H1 (cell line): Measurements from ENCODE around the gene COL11A2. TPM values are rescaled to one million over a fixed set of nuclear protein-coding genes. Genes with fewer than 3 reads are reported as not detected.
A peak's percentile ranks its signal among the peaks of the same experiment; 100 is the strongest.

Source experiments
- ASH2L ChIP-seq: fragments of 200-600, 300-600 bp; sonication (generic); IDR thresholded peaks from one replicate; pipeline ENCODE4 v1.7.1; 2017; ENCODE audit warnings: low read length
- BRCA1 ChIP-seq: IDR thresholded peaks from 2 replicates; pipeline ENCODE4 v1.6.1; 2012; ENCODE audit warnings: low read depth, low read length, improper control_type of control experiment
- CREB1 ChIP-seq: IDR thresholded peaks from 2 replicates; pipeline ENCODE4 v1.6.1; 2012; ENCODE audit warnings: inconsistent platforms
- HDAC6 ChIP-seq: IDR thresholded peaks from one replicate; pipeline ENCODE4 v1.7.1; 2012; ENCODE audit warnings: low read depth, mild to moderate bottlenecking, inconsistent platforms, low read length, moderate library complexity
- POU5F1 ChIP-seq: IDR thresholded peaks from 2 replicates; pipeline ENCODE4 v1.6.1; 2011; ENCODE audit warnings: low read depth, mild to moderate bottlenecking, low read length, moderate library complexity
- SIN3A ChIP-seq, 2 experiments: IDR thresholded peaks in 1 of 2; conservative IDR thresholded peaks in 1 of 2; 2 replicates each; pipeline ENCODE4 v1.6.1; 2011 to 2012; ENCODE audit warnings: low read length in 2 of 2, improper control_type of control experiment in 1 of 2, low read depth in 1 of 2, mild to moderate bottlenecking in 1 of 2
- TAF1 ChIP-seq: IDR thresholded peaks from 2 replicates; pipeline ENCODE4 v1.6.1; 2011; ENCODE audit warnings: mild to moderate bottlenecking, low read depth, low read length
- TBP ChIP-seq: IDR thresholded peaks from 2 replicates; pipeline ENCODE4 v1.6.1; 2011; ENCODE audit warnings: low read depth, low read length, improper control_type of control experiment
- YY1 ChIP-seq: IDR thresholded peaks from 2 replicates; pipeline ENCODE4 v1.6.1; 2011; ENCODE audit warnings: low read depth, mild to moderate bottlenecking, low read length
- polyA plus RNA-seq, 7 experiments: library from polyadenylated mRNA; depleted of rRNA in 3 of 7; stranded (reverse) in 5 of 7; unstranded in 2 of 7; fragments of >200 nt in 5 of 7; fragments of 200-250 nt in 2 of 7; gene quantifications; 1 replicate in 5 of 7; 2 replicates in 1 of 7; 4 replicates in 1 of 7; pipeline versions ENCODE4 v1.2.1 to v1.2.3, GENCODE V29; 2011 to 2013; ENCODE audit warnings: missing spikeins in 2 of 7, mixed read lengths in 2 of 7
- total RNA-seq: library from RNA; stranded (reverse); fragmentation: NEBNext Ultra II Directional; extraction: Animal tissue kit (Norgen Biotek cat#: 25700); gene quantifications from 2 replicates; pipeline ENCODE4 v1.2.1, GENCODE V29; 2021
- TF ChIP-seq, protein P1 (sequence below), 3 experiments: IDR thresholded peaks; 1 replicate in 2 of 3; 2 replicates in 1 of 3; pipeline versions ENCODE4 v1.5.1 to v1.6.1; 2011; ENCODE audit warnings: low read length in 3 of 3, mild to moderate bottlenecking in 3 of 3, inconsistent platforms in 2 of 3, low read depth in 1 of 3, moderate library complexity in 1 of 3; ENCODE audit not compliant: insufficient read depth in 1 of 3; ENCODE audit errors: control extremely low read depth in 1 of 3
- TF ChIP-seq, protein P2 (sequence below): IDR thresholded peaks from 2 replicates; pipeline ENCODE4 v1.6.1; 2012; ENCODE audit warnings: inconsistent platforms

COL11A2 gene
- total and polyA plus RNA-seq, 2 of the 8 experiments (the other 6 are each of a cell fraction or from before 2014, with no cell fraction given), result 2.8 to 3.8 TPM

DNA sequence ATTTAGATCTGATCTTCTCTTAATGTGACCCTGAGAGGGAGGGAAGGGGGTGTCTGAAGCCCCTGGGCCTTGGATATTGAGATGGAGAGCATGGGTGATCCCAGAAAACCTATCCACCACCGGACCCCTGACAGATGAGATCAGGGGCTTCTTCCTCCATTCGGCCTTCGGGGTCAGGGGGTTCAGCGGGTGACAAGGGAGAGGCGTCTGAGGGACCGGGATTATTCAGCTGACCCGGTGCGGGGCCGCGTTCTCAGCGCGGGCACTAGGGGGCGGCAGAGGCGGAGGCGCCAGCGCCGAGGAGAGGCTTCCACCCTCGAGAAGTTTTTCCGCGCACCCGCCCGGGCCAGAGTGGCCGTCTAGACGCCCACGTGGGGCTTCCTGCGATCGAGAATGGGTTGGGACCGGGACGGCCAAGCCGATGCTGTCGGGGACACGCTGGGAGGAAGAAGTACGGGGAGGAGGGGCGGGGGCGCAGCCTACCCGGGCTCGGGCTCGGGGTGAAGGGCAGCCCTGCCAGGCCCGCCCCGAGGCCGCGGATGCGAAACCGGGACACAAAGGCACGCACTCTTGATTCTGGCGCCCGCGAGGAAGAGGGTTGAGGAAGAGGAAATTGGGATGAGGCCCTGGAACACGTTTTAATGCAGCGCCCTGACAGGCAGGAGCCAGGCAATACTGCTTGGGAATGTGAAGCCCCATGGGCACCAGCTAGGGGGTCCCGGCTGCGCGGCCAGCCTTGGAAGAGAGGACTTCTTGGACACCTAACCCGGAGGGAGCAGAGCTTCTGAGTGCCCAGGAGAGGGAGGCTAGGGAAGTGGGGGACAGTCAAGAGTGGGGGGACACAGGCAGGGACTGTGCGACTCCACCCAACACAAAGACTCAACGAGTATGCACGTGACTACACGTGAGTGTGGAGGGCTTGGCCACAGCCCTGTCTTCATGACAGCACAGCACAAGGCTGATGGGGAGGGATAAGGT lies 30.6 kb downstream of the COL11A2 start (continued):
- TF ChIP-seq HDAC6, result no peak
- TF ChIP-seq, protein P1, sequence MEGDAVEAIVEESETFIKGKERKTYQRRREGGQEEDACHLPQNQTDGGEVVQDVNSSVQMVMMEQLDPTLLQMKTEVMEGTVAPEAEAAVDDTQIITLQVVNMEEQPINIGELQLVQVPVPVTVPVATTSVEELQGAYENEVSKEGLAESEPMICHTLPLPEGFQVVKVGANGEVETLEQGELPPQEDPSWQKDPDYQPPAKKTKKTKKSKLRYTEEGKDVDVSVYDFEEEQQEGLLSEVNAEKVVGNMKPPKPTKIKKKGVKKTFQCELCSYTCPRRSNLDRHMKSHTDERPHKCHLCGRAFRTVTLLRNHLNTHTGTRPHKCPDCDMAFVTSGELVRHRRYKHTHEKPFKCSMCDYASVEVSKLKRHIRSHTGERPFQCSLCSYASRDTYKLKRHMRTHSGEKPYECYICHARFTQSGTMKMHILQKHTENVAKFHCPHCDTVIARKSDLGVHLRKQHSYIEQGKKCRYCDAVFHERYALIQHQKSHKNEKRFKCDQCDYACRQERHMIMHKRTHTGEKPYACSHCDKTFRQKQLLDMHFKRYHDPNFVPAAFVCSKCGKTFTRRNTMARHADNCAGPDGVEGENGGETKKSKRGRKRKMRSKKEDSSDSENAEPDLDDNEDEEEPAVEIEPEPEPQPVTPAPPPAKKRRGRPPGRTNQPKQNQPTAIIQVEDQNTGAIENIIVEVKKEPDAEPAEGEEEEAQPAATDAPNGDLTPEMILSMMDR (IDR thresholded peaks at IDR 0.05; ENCODE audit: control extremely low read depth in 1 of 3, insufficient read depth in 1 of 3, low read depth in 1 of 3, low read length in 3 of 3), result peak in 2 of 3 experiments; percentile 82 to 88; a peak in 3 of 4 replicates
- 0 out of 4 replicates have a peak, but pooled peaks have one; percentile 29 to 42 for TF ChIP-seq SIN3A (conservative IDR thresholded peaks at IDR 0.05 in 1 of 2, IDR thresholded peaks at IDR 0.05 in 1 of 2; ENCODE audit: low read depth in 1 of 2, low read length in 2 of 2)
- no peak for TF ChIP-seq YY1
- TF ChIP-seq BRCA1, result no peak
- TF ChIP-seq, protein P2, sequence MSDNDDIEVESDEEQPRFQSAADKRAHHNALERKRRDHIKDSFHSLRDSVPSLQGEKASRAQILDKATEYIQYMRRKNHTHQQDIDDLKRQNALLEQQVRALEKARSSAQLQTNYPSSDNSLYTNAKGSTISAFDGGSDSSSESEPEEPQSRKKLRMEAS, result 0 out of 2 replicates have a peak, but pooled peaks have one; percentile 35
- peak; percentile 37 for TF ChIP-seq ASH2L
- TF ChIP-seq TAF1, result no peak
- no peak for TF ChIP-seq CREB1
- TF ChIP-seq TBP, result no peak
- TF ChIP-seq POU5F1, result no peak
- TF ChIP-seq, all 59 proteins: peak for 10
